ENCODE results near the gene DSTYK.

- no peak for TF ChIP-seq CTCF (IDR thresholded peaks at IDR 0.05)
- TF ChIP-seq POLR2A (IDR thresholded peaks at IDR 0.05) = no peak
Measured at GRCh38 chr1:205245096-205245495, 33.6 kb upstream of the DSTYK start.

All from body of pancreas (tissue), 4 donors.